ENCODE data around the gene WDR86.

DNA sequence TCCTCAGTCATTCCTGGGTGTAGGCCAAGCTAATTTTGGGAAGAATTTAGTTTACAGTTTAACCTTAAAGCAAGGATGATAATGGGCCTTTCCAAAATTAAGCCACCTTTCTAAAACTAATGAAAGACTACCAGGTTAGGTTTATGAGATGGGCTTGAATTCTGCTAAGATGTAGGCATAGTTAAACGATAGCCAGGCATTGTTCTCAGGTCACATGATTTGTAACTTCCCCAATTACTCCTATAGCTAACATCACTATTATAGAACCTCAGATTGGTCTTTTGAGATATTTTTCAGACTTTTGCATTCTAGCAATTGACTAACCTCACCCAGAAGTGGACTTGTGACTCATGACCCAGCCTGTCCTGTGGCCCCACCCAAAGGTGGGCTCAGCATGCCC lies 75.2 kb downstream of the WDR86 start:
- TF ChIP-seq EZH2 (IDR thresholded peaks at IDR 0.05; ENCODE audit: insufficient read depth, poor library complexity, severe bottlenecking) (no peak), EZH2phosphoT487 (IDR thresholded peaks at IDR 0.05; ENCODE audit: insufficient read depth, low read depth) (no peak)
